MCF 10A (cell line): ENCODE measurements around the gene RNF112. TPM values are rescaled to one million over a fixed set of nuclear protein-coding genes. Genes with fewer than 3 reads are reported as not detected.

Experiments
- BruUV-seq: library from RNA; stranded (reverse); fragments of 400-500 nt; replicated peaks from 2 replicates; lab custom pipeline; 2021; lab: Mats Ljungman, UMichigan
- CTCF ChIA-PET: fragments of 300-600 bp; sonication (Branson Sonifier 250); formaldehyde crosslinking; extraction: SDS; loops from one replicate; lab custom pipeline; 2021; ENCODE audit warnings: antibody characterized with exemption, inconsistent platforms; lab: Yijun Ruan, JAX
- POLR2A ChIA-PET: fragments of 300-600, 350-650 bp; sonication (Branson Sonifier 250); formaldehyde crosslinking; extraction: SDS; loops from one replicate; lab custom pipeline; 2020; ENCODE audit warnings: antibody characterized with exemption, inconsistent platforms; lab: Yijun Ruan, JAX
- DNase-seq: peaks from one replicate; pipeline ENCODE4 v3.0.0-alpha.2; 2018; ENCODE audit not compliant: unreplicated experiment
- H3K27ac Mint-ChIP-seq: one replicate; pipeline ENCODE4 v1.8.0; 2022; ENCODE audit warnings: mild to moderate bottlenecking, low read depth, mixed read lengths; ENCODE audit not compliant: unreplicated experiment
- H3K27me3 Mint-ChIP-seq: one replicate; pipeline ENCODE4 v1.8.0; 2022; ENCODE audit warnings: mixed read lengths; ENCODE audit not compliant: insufficient read depth, unreplicated experiment
- H3K36me3 Mint-ChIP-seq: one replicate; pipeline ENCODE4 v1.8.0; 2022; ENCODE audit warnings: mild to moderate bottlenecking, moderate library complexity, mixed read lengths; ENCODE audit not compliant: insufficient read depth, unreplicated experiment
- H3K4me1 Mint-ChIP-seq: one replicate; pipeline ENCODE4 v1.8.0; 2022; ENCODE audit warnings: mixed read lengths; ENCODE audit not compliant: insufficient read depth, unreplicated experiment
- H3K4me3 Mint-ChIP-seq: one replicate; pipeline ENCODE4 v1.8.0; 2022; ENCODE audit warnings: mild to moderate bottlenecking, moderate library complexity, mixed read lengths; ENCODE audit not compliant: unreplicated experiment
- H3K9me3 Mint-ChIP-seq: one replicate; pipeline ENCODE4 v1.8.0; 2022; ENCODE audit warnings: mixed read lengths; ENCODE audit not compliant: unreplicated experiment
- CTCF ChIP-seq: fragments of 200-600 bp; IDR thresholded peaks from one replicate; pipeline ENCODE4 v1.8.0; 2022; ENCODE audit warnings: antibody characterized with exemption, mild to moderate bottlenecking; ENCODE audit not compliant: unreplicated experiment
- intact Hi-C: fragments of 100-400 bp; cut with micrococcal nuclease; formaldehyde crosslinking; loops from 2 replicates; pipeline ENCODE4 v1.14.1; 2022
- total RNA-seq: library from RNA; stranded (reverse); gene quantifications from 2 replicates; pipeline ENCODE4 v1.2.3, GENCODE V29; 2022

The RNF112 gene
- total RNA-seq, 1 experiment from 2014 or later, result not detected

DNA sequence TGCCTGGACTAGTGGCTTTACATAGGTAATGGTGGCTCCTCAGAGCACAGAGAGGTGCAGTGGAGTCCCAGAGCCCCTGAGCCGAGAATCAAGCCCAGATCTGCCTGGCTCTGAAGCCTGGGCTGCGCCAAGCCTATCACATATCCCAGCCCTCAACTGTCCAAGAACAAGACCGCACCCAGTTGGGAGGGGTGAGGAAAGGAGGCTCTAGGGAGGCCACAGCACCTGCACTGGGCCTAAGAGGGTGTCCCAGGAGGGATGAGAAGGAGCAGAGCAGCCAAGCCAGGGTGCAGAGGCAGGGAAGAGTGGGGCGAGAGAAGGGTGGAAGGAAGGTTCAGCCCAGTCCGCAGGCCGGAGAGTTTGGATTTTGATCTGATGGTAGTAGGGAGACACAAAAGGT lies 941 bp upstream of the RNF112 start:
- Mint-ChIP-seq H3K27me3 (no peaks in the 10 kb centered on the region), H3K4me1 (peaks cover 15% of the 10 kb centered on the region), H3K36me3 (peaks cover 5% of the 10 kb centered on the region), H3K4me3 (no peak overlapping the region), H3K27ac (no peak overlapping the region), H3K9me3 (no peaks in the 10 kb centered on the region)
- ChIA-PET POLR2A (interaction anchor here (0.6 to 1.0 kb wide), 3 partner anchors 15 to 280 kb away, joined by 3 to 4 read pairs (median 3); partner anchors contain the start of gene MAPK7), CTCF (no interaction called here)
- DNase-seq, result no peak
- intact Hi-C loops, result no loop called here
- TF ChIP-seq CTCF, result no peak
- BruUV-seq, result no TSS peak

DNA sequence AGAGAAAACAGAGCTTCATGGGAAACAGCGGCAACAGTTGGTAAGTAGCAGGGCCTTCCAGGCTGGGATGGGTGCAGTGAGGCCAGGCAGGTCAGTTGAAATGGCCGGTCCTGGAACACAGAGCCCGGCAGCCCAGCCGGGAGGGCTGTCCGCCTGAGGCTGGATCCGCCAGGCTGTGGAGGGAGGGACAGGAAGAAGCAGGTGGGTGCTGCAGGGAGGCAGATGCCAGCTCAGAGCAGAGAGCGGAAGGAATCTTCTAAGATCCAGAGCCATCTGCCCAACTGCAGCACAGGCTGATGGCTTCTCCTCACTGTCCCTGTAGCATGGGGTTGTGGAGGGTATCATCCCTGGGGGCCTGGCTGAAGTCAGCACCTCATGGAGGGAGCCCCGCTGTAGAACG lies 599 bp downstream of the RNF112 start:
- intact Hi-C loops, result no loop called here
- H3K27ac Mint-ChIP-seq, result no peak overlapping the region
- no peak for DNase-seq
- POLR2A ChIA-PET, result no interaction called here
- CTCF ChIA-PET, result interaction anchor here (0.6 kb wide), 1 partner anchor 13 kb away, joined by 3 read pairs; no protein-coding TSS in a partner anchor
- H3K4me3 Mint-ChIP-seq, result no peak overlapping the region
- peaks cover 15% of the 10 kb centered on the region for H3K4me1 Mint-ChIP-seq
- no peak for TF ChIP-seq CTCF
- BruUV-seq, result no TSS peak
- no peaks in the 10 kb centered on the region for H3K9me3 Mint-ChIP-seq
- H3K27me3 Mint-ChIP-seq, result no peaks in the 10 kb centered on the region
- H3K36me3 Mint-ChIP-seq, result peaks cover 5% of the 10 kb centered on the region

DNA sequence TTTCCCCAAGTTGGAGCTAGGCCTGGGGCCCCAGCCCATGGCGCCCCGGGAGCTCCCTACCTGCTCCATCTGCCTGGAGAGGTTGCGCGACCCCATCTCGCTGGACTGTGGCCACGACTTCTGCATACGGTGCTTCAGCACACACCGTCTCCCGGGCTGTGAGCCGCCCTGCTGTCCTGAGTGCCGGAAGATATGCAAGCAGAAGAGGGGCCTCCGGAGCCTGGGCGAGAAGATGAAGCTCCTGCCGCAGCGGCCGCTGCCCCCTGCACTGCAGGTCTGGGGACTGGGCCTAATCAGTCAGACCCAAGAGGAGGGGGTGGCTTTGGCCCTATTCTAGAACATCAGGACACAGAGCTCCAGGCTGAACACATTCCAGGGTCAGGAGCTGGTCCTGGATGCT lies 1.5 kb downstream of the RNF112 start:
- no TSS peak for BruUV-seq
- no peaks in the 10 kb centered on the region for H3K9me3 Mint-ChIP-seq
- H3K4me3 Mint-ChIP-seq, result no peak overlapping the region
- H3K27me3 Mint-ChIP-seq, result no peaks in the 10 kb centered on the region
- intact Hi-C loops, result no loop called here
- POLR2A ChIA-PET, result no interaction called here
- H3K4me1 Mint-ChIP-seq, result peaks cover 15% of the 10 kb centered on the region
- CTCF ChIA-PET, result interaction anchor here (1.0 kb wide), 1 partner anchor 24 kb away, joined by 3 read pairs; no protein-coding TSS in a partner anchor
- H3K36me3 Mint-ChIP-seq, result peaks cover 5% of the 10 kb centered on the region
- DNase-seq, result no peak
- TF ChIP-seq CTCF, result no peak
- H3K27ac Mint-ChIP-seq, result no peak overlapping the region

DNA sequence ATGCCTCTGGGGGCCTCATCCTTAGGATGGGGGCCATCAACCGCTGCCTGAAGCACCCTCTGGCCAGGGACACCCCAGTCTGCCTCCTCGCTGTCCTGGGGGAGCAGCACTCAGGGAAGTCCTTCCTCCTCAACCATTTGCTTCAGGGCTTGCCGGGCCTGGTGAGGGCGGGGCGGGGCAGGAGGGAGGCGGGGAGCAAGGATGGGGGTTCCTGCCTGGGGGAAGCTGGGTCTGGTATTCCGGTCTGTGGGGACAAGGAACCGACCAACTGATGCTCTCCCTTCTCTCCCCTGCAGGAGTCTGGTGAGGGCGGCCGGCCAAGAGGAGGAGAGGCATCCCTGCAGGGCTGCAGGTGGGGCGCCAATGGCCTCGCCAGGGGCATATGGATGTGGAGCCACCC lies 2.0 kb downstream of the RNF112 start:
- ChIA-PET CTCF (interaction anchor here (1.0 kb wide), 1 partner anchor 24 kb away, joined by 3 read pairs; no protein-coding TSS in a partner anchor), POLR2A (no interaction called here)
- Mint-ChIP-seq H3K36me3 (peaks cover 5% of the 10 kb centered on the region), H3K4me1 (peaks cover 15% of the 10 kb centered on the region), H3K4me3 (no peak overlapping the region), H3K27me3 (no peaks in the 10 kb centered on the region), H3K27ac (no peak overlapping the region), H3K9me3 (no peaks in the 10 kb centered on the region)
- BruUV-seq, result no TSS peak
- DNase-seq, result no peak
- intact Hi-C loops, result no loop called here
- no peak for TF ChIP-seq CTCF
